22Rv1 (cell line): Measurements from ENCODE around the gene SOX12.

Experiments used
- H3K27ac ChIP-seq: fragments of 450-650 bp; 2 replicates; pipeline ENCODE4 v1.5.1; 2017
- CTCF ChIP-seq: fragments of 450-650 bp; IDR thresholded peaks from 2 replicates; pipeline ENCODE4 v1.5.1; 2017; ENCODE audit warnings: mild to moderate bottlenecking
- ZFX ChIP-seq: fragments of 450-650 bp; IDR thresholded peaks from 2 replicates; pipeline ENCODE4 v1.6.1; 2017; ENCODE audit warnings: antibody characterized with exemption, borderline replicate concordance

The SOX12 gene

GRCh38 chr20:308427-309038, 16.8 kb upstream of the SOX12 start:
- no peak overlapping the region for H3K27ac ChIP-seq
- TF ChIP-seq CTCF (no peak), ZFX (no peak)

GRCh38 chr20:309306-309840, 16.0 kb upstream of the SOX12 start:
- H3K27ac ChIP-seq, result no peak overlapping the region
- TF ChIP-seq CTCF, result no peak
- no peak for TF ChIP-seq ZFX

GRCh38 chr20:309841-310644, 15.3 kb upstream of the SOX12 start:
- TF ChIP-seq ZFX, result no peak
- TF ChIP-seq CTCF, result no peak
- peak overlapping the region; percentile 29 for H3K27ac ChIP-seq

- TF ChIP-seq CTCF (no peak), ZFX (no peak)
- H3K27ac ChIP-seq, result peak overlapping the region; percentile 29
Measured at GRCh38 chr20:310645-311044, 14.7 kb upstream of the SOX12 start.

- no peak for TF ChIP-seq CTCF
- H3K27ac ChIP-seq, result no peak overlapping the region
Measured at GRCh38 chr20:311609-312008, 13.7 kb upstream of the SOX12 start.

GRCh38 chr20:312067-312466, 13.3 kb upstream of the SOX12 start:
- no peak overlapping the region for H3K27ac ChIP-seq
- TF ChIP-seq CTCF (no peak), ZFX (no peak)

GRCh38 chr20:312866-313265, 12.5 kb upstream of the SOX12 start:
- TF ChIP-seq ZFX (no peak), CTCF (no peak)
- no peak overlapping the region for H3K27ac ChIP-seq
